Effector memory CD4-positive, alpha-beta T cell (primary cell): Measurements from ENCODE around the gene CSNK1G2.

Experiments used
- DNase-seq, 3 donors: peaks; one replicate each; pipeline ENCODE4 v3.0.0-alpha.2; 2020
- H3K27ac ChIP-seq: 2 replicates; pipeline ENCODE4 v1.7.0; 2013; ENCODE audit warnings: mild to moderate bottlenecking, low read length, moderate library complexity; ENCODE audit not compliant: insufficient read depth, poor library complexity, severe bottlenecking
- H3K27me3 ChIP-seq: replicated peaks from 2 replicates; pipeline ENCODE4 v1.7.0; 2013; ENCODE audit warnings: mild to moderate bottlenecking, low read length; ENCODE audit not compliant: insufficient read depth, control insufficient read depth, poor library complexity, severe bottlenecking
- H3K36me3 ChIP-seq: 2 replicates; pipeline ENCODE4 v1.7.0; 2013; ENCODE audit warnings: mild to moderate bottlenecking, low read length, moderate library complexity; ENCODE audit not compliant: control insufficient read depth, insufficient read depth
- H3K4me1 ChIP-seq: 2 replicates; pipeline ENCODE4 v1.7.0; 2013; ENCODE audit warnings: low read length, mild to moderate bottlenecking; ENCODE audit not compliant: control insufficient read depth, insufficient read depth, poor library complexity, severe bottlenecking
- H3K4me3 ChIP-seq: 2 replicates; pipeline ENCODE4 v1.7.0; 2013; ENCODE audit warnings: low read length, low read depth, mild to moderate bottlenecking; ENCODE audit not compliant: insufficient read depth, poor library complexity, severe bottlenecking
- H3K9me3 ChIP-seq: 2 replicates; pipeline ENCODE4 v1.7.0; 2013; ENCODE audit warnings: mild to moderate bottlenecking, low read length, moderate library complexity; ENCODE audit not compliant: control insufficient read depth

The CSNK1G2 gene

DNA sequence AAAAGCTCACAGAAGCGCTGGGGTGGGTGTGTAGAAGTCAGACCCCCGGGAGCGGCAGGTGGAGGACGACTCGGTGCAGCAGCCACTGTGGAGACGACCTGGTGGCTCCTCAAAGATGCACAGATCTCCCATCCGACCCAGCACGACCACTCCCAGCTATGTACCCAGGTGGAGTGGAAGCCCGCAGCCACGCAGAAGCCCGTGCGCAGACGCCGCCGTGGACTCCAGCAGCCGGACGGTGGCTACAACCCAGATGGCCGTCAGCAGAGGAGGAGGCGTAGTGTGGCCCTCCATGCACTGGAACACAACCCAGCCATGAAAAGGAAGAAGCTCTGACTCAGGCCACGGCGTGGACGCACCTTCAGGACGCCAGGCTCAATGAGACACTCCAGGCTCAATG, 21.7 kb downstream of the CSNK1G2 start:
- peaks cover 9% of the 10 kb centered on the region for H3K36me3 ChIP-seq

DNA sequence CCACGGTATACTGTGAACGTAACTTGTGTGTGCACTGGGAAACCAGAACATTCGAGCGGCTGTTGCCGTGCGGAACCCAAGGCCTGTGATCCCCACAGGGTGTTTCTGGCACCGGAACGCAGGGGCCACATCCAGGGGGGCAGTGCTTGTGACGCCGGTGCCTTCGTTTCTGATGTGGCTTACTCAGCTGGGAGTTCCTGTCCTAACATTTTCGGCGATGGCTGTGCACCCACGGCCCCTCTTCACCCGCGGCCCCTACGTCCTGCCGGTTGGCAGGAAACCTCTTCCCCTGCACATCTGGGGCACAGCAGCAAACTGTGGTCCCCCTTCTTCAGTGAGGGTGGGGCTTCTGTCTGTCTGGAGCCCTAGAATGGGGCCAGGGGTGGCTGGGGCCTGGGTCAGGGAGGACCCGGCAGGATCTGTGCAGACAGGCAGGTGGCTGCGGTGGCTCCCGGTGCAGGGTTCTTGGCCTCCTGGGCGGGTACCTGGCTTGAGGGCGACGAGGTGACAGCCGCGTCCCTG, 26.2 kb downstream of the CSNK1G2 start:
- Histone ChIP-seq H3K4me1 (peaks cover 13% of the 10 kb centered on the region), H3K36me3 (peaks cover 30% of the 10 kb centered on the region), H3K9me3 (no peaks in the 10 kb centered on the region), H3K4me3 (peak overlapping the region; percentile 8), H3K27me3 (no peaks in the 10 kb centered on the region), H3K27ac (no peak overlapping the region)
- DNase-seq: no peak

More for the DNA sequence above, 21.7 kb downstream of the CSNK1G2 start:
- no peaks in the 10 kb centered on the region for H3K27me3 ChIP-seq
- peaks cover 13% of the 10 kb centered on the region for H3K4me1 ChIP-seq
- no peak for DNase-seq
- no peak overlapping the region for H3K4me3 ChIP-seq
- no peaks in the 10 kb centered on the region for H3K9me3 ChIP-seq
- H3K27ac ChIP-seq: no peak overlapping the region

DNA sequence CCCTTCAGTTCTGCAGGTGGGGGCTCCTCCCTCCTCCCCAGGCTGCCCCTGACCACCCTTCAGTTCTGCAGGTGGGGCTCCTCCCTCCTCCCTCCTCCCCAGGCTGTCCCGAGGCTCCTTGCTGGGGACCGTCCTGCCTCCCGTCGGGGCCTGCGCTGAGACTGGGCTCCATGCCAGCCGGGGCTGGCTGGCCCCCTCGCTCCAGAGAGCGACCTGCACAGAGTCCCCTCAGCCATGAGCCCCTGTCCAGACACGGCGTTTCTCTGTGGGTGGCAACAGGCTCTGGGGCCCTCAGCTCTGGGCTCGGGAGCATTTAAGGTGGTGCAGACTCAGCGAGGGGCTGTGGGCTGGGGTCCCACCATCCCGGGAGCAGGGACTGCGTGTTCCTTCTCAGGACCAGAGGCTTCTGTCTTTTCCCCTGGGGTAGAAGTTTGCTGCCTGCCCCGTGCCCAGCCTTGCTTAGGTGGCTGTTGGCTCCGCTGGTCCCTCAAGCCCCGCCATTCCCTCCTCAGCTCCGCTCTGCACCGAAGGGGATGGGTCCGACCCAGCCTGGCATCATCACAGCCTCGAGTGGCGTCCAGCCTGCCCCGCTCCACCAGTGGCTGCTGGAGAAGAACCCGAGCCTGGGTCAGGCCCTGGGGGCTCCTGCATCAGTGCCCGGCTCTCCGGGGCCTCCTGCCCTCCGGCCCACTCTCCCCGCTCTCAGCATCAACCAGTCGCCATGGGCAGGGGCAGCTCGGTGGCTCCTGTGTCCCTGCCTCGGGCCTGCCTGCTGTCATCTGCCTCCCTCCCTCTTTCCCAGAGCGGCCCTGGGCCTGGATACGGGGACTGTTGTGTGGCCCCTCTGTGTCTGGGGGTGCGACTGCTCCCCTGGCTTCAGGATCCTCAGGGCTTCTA, 27.6 kb downstream of the CSNK1G2 start:
- Histone ChIP-seq H3K27me3 (no peaks in the 10 kb centered on the region), H3K4me1 (peaks cover 13% of the 10 kb centered on the region), H3K4me3 (no peak overlapping the region), H3K9me3 (no peaks in the 10 kb centered on the region), H3K27ac (no peak overlapping the region), H3K36me3 (peaks cover 26% of the 10 kb centered on the region)
- no peak for DNase-seq

DNA sequence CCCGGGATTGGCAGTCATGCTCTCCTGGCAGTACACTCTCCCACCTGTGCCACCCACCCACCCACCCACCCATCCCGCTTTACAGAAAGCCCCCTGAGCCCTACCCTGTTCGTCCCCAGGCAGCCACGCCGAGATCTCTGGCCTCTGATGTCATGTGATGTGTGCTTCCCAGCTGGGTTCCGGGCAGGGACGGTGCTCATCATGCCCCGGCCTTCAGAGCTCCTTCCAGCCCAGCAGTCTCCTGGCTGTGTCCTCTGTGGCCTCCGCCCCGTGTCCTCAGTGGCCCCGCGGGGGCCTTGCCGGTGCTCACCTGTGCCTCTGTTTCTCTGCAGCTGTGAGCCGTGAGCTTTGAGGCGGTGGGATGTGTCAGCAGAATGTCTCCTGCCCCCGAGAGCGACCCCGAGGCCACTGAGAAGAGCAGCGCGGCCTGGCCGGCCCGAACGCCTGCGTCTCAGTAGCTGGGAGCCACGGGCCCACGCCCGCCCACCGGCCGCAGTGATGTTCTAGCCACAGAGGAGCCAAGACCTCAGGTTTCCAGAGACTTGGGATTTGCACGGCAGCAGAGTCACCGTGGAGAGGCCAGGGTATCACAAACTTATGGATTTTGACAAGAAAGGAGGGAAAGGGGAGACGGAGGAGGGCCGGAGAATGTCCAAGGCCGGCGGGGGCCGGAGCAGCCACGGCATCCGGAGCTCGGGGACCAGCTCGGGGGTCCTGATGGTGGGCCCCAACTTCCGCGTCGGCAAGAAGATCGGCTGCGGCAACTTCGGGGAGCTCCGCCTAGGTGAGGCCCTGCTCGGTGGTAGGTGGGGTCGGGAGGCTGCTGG, 28.4 kb downstream of the CSNK1G2 start:
- Histone ChIP-seq H3K4me1 (peaks cover 13% of the 10 kb centered on the region), H3K9me3 (no peaks in the 10 kb centered on the region), H3K27me3 (no peaks in the 10 kb centered on the region), H3K4me3 (no peak overlapping the region), H3K27ac (no peak overlapping the region), H3K36me3 (peaks cover 26% of the 10 kb centered on the region)
- DNase-seq: no peak

DNA sequence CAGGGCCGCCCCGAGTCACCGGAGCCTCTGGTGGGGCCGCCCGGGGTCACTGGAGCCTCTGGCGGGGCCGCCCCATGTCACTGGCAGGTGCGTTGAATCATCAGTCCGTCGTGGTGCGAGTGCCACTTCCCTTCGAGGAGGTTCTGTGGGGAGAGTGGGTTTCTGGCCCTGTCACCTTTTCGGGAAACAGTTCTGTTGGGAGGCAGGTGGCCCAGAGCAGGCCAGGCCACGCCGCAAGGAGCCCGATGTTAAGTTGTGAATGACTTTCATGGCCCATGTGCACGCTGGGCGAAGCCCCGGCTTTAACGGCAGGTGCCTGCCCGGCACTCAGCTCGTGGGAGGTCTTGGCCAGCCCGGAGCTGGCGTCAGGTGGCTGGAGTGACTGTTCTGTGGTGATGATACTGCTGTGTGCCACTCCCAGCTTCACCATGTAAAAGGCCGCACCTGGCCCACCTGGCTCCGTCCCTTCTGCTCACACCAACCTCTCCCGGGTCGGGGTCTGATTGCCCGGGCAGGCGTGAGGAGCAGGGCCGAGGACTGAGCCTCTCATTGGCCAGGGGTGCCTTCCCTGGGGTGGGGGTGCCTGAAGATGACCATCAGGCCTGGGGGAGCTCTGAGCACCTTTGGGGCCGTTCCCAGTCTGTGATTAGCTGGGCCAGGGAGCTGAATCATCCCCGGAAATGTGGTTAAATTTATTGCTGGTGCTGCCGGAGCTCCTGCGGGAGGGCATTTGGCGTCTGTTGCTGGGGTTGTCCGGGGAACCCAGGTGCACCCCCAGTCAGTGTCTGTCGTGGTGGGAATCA, 29.2 kb downstream of the CSNK1G2 start:
- H3K36me3 ChIP-seq: peaks cover 34% of the 10 kb centered on the region

DNA sequence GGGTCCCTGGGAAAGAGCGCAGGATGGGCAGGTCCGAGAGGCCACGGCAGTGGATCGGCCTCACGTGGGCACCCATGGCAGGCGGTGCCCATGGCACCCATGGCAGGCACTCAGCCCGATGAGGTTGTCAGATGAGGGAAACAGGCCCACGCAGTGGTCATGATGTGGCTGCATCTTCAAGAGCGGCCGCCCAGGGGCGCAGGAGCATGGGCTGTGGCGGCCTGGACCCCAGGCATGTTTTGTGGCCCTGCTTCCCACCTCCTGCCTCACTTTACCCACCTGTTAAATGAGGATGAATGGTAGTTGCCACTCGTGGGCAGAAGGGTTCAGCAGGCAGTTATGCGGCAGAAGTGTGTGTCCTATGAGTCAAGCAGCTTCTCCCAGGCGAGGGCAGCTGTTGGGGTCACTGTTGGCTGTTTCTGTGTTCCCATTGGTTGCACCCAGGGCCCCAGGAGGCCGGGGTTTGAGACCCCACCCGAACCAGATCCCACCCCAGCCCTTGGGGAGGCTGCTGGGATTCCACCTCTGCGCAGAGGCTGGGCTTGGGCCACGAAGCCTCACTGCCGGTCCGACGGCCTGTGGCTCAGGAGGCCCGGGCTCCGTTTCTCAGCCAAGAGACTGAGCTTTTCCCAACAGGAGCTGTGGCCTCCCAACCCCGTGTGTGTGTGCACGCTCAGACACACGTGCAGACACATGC, 30.0 kb downstream of the CSNK1G2 start:
- H3K27ac ChIP-seq: peak overlapping the region; percentile 11
- H3K36me3 ChIP-seq: peaks cover 39% of the 10 kb centered on the region
- H3K4me1 ChIP-seq: peaks cover 13% of the 10 kb centered on the region

More for the DNA sequence above, 29.2 kb downstream of the CSNK1G2 start:
- no peaks in the 10 kb centered on the region for H3K27me3 ChIP-seq
- H3K27ac ChIP-seq: peak overlapping the region; percentile 11
- DNase-seq: no peak
- peaks cover 13% of the 10 kb centered on the region for H3K4me1 ChIP-seq
- no peak overlapping the region for H3K4me3 ChIP-seq
- H3K9me3 ChIP-seq: no peaks in the 10 kb centered on the region

DNA sequence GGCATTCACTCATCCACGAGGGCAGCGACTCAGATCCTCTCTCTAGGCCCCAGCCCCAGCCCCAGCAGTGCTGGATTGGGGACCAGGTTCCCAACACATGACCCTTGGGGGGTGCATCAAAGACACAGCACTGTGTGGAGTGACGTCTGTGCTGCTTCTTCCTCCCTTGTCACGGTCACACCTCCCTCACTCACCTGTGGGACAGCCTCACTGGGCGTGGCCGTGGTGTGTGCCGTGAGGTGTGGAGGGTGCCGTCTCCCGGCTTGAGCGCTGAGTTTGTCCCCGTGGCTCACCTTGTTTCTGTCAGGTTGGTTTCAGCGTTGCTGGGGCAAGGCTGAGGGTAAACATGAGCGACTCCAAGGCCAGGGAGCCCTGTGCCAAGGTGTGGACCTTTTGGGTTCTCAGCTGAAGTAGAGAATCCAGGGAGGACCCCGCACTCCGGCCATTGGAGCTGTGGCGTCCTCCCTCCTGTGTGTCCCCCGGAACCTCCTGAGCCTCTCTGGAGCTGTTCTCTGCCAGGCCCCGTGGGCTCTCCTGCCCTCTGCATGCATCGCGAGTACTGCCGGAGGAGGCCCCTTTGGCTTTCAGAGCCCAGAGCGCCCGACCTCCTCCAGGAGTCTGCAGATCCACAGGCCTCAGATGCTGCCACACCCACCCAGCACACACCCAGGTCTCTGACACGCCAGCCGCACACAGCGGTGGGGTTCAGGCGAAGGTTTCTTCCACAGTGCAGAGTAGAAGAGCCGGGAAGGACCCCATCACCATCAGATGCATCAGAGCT, 33.6 kb downstream of the CSNK1G2 start:
- Histone ChIP-seq H3K4me3 (no peak overlapping the region), H3K27ac (no peak overlapping the region), H3K9me3 (no peaks in the 10 kb centered on the region), H3K36me3 (peaks cover 45% of the 10 kb centered on the region), H3K27me3 (no peaks in the 10 kb centered on the region), H3K4me1 (no peaks in the 10 kb centered on the region)
- DNase-seq: no peak

More for the DNA sequence above, 30.0 kb downstream of the CSNK1G2 start:
- H3K4me3 ChIP-seq: no peak overlapping the region
- no peaks in the 10 kb centered on the region for H3K27me3 ChIP-seq
- no peaks in the 10 kb centered on the region for H3K9me3 ChIP-seq
- DNase-seq: no peak

DNA sequence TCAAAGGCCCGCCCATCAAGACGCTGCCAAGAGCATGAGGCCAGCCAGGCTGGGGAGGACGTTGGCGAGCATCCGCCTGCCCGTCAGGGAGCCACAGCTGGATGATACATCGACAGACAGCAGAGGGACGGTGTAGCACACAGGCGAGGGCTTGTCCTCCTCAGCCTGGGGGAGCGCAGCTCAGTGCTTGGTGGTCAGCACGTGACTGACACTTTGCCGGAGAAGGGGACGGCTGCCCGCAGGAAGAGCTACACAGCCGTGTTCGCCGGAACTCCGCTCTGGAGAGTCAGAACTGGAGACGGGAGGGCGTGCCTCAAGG, 34.1 kb downstream of the CSNK1G2 start:
- no peak overlapping the region for H3K4me3 ChIP-seq
- no peak overlapping the region for H3K27ac ChIP-seq
- H3K4me1 ChIP-seq: no peaks in the 10 kb centered on the region
- H3K27me3 ChIP-seq: no peaks in the 10 kb centered on the region
- H3K9me3 ChIP-seq: no peaks in the 10 kb centered on the region
- peaks cover 45% of the 10 kb centered on the region for H3K36me3 ChIP-seq
- DNase-seq: no peak

DNA sequence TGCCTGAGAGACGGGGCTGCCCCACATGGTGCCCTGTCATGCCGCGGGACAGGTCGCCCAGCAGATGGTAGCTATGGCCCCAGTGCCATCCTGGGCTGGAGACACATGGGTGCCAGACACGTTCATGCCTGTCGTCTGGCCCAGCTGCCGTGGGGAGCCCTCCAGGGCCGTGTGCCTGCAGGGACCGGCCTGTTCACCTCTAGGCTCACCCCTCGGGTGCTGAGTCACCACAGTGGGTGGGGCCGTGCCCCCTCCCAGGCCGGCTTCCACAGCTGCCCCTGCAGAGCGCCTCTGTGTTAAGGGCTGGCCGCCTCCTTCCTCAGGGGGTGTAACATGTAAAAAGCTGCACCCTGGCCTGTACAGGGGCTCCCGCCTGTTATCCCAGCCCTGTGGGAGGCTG, 36.1 kb downstream of the CSNK1G2 start:
- Histone ChIP-seq H3K36me3 (peaks cover 53% of the 10 kb centered on the region), H3K27ac (no peak overlapping the region)
- no peak for DNase-seq

More for the DNA sequence above, 36.1 kb downstream of the CSNK1G2 start:
- Histone ChIP-seq H3K4me1 (no peaks in the 10 kb centered on the region), H3K4me3 (no peak overlapping the region), H3K9me3 (no peaks in the 10 kb centered on the region), H3K27me3 (no peaks in the 10 kb centered on the region)
